22Rv1 (cell line): ENCODE results near the gene ANKRD65.

Experiments
- H3K27ac ChIP-seq: fragments of 450-650 bp; 2 replicates; pipeline ENCODE4 v1.5.1; 2017
- CTCF ChIP-seq: fragments of 450-650 bp; IDR thresholded peaks from 2 replicates; pipeline ENCODE4 v1.5.1; 2017; ENCODE audit warnings: mild to moderate bottlenecking
- ZFX ChIP-seq: fragments of 450-650 bp; IDR thresholded peaks from 2 replicates; pipeline ENCODE4 v1.6.1; 2017; ENCODE audit warnings: antibody characterized with exemption, borderline replicate concordance

ANKRD65 gene

GRCh38 chr1:1402072-1402900 lies 18.8 kb downstream of the ANKRD65 start:
- H3K27ac ChIP-seq = peak overlapping the region; percentile 80
- TF ChIP-seq ZFX (no peak), CTCF (peak; percentile 87)

GRCh38 chr1:1401457-1402010 lies 19.5 kb downstream of the ANKRD65 start:
- peak overlapping the region; percentile 80 for H3K27ac ChIP-seq
- TF ChIP-seq CTCF (no peak), ZFX (no peak)

GRCh38 chr1:1400576-1401456 lies 20.3 kb downstream of the ANKRD65 start:
- H3K27ac ChIP-seq = peak overlapping the region; percentile 80
- no peak for TF ChIP-seq ZFX

- TF ChIP-seq CTCF = no peak
- no peak for TF ChIP-seq ZFX
- peak overlapping the region; percentile 80 for H3K27ac ChIP-seq
These were observed 21.1 kb downstream of the ANKRD65 start for GRCh38 chr1:1399872-1400575.

GRCh38 chr1:1399187-1399871 lies 21.7 kb downstream of the ANKRD65 start, which contains the start of gene CCNL2:
Gene CCNL2 (minus strand): TSS chr1:1399335. CDS start chr1:1399306, 29 bp downstream.
- H3K27ac ChIP-seq = peak within 1 kb of the TSS; percentile 80
- TF ChIP-seq CTCF (peak; percentile 70), ZFX (no peak)

GRCh38 chr1:1398677-1399186 lies 22.3 kb downstream of the ANKRD65 start:
- peak overlapping the region; percentile 80 for H3K27ac ChIP-seq
- TF ChIP-seq CTCF = no peak
- TF ChIP-seq ZFX = no peak
